PC-3 (cell line): ENCODE measurements around the gene RTN4RL2. TPM values are rescaled to one million over a fixed set of nuclear protein-coding genes. Genes with fewer than 3 reads are reported as not detected.

ENCODE experiments used
- ATAC-seq: fragments of 200-7000 bp; cut with Tn5 transposase; 2 replicates; pipeline ENCODE4 v1.9.1; 2020; ENCODE audit warnings: mild to moderate bottlenecking, moderate library complexity
- BruUV-seq: library from RNA; stranded (reverse); fragments of 400-500 nt; replicated peaks from 2 replicates; lab custom pipeline; 2021; lab: Mats Ljungman, UMichigan
- CTCF ChIA-PET: fragments of 300-600 bp; sonication (Branson Sonifier 250); formaldehyde crosslinking; loops from one replicate; lab custom pipeline; 2022; ENCODE audit warnings: antibody characterized with exemption; lab: Charles Lee
- POLR2A ChIA-PET: fragments of 300-600 bp; sonication (Branson Sonifier 250); formaldehyde crosslinking; loops from one replicate; lab custom pipeline; 2022; ENCODE audit warnings: antibody characterized with exemption; ENCODE audit not compliant: unreplicated experiment; lab: Charles Lee
- DNase-seq: peaks from one replicate; pipeline ENCODE4 v3.0.0-alpha.2; 2015
- H2AFZ ChIP-seq: fragments of 300-600 bp; sonication (generic); 2 replicates; pipeline ENCODE4 v1.6.0; 2016; ENCODE audit warnings: antibody characterized with exemption, low read length
- H3F3A ChIP-seq: fragments of 300-600 bp; sonication (generic); one replicate; pipeline ENCODE4 v1.6.0; 2017; ENCODE audit warnings: antibody characterized with exemption, low read length, control low read depth, mild to moderate bottlenecking; ENCODE audit not compliant: unreplicated experiment
- H3K27ac ChIP-seq: fragments of 300-600 bp; sonication (generic); 2 replicates; pipeline ENCODE4 v1.5.1; 2016; ENCODE audit warnings: mild to moderate bottlenecking, low read length
- H3K27me3 ChIP-seq: fragments of 300-600 bp; sonication (generic); 2 replicates; pipeline ENCODE4 v1.6.1; 2016; ENCODE audit warnings: low read length, mixed read lengths
- H3K36me3 ChIP-seq: fragments of 300-600 bp; sonication (generic); 2 replicates; pipeline ENCODE4 v1.6.1; 2016; ENCODE audit warnings: low read depth, mixed run types, low read length, mixed read lengths
- H3K4me1 ChIP-seq: fragments of 300-600 bp; sonication (generic); 2 replicates; pipeline ENCODE4 v1.5.1; 2016; ENCODE audit warnings: low read length; ENCODE audit not compliant: insufficient read depth
- H3K4me2 ChIP-seq: fragments of 300-600 bp; sonication (generic); 2 replicates; pipeline ENCODE4 v1.6.0; 2016; ENCODE audit warnings: low read length
- H3K4me3 ChIP-seq: fragments of 300-600 bp; sonication (generic); 2 replicates; pipeline ENCODE4 v1.5.1; 2016; ENCODE audit warnings: mild to moderate bottlenecking, low read length, mixed read lengths
- H3K79me2 ChIP-seq: fragments of 300-600 bp; sonication (generic); 2 replicates; pipeline ENCODE4 v1.6.1; 2017; ENCODE audit warnings: low read length, mixed read lengths
- H3K9ac ChIP-seq: fragments of 300-600 bp; sonication (generic); 2 replicates; pipeline ENCODE4 v1.6.0; 2016; ENCODE audit warnings: mild to moderate bottlenecking, low read length
- H3K9me2 ChIP-seq: fragments of 300-600 bp; sonication (generic); replicated peaks from 2 replicates; pipeline ENCODE4 v1.6.1; 2016; ENCODE audit warnings: mixed run types, low read length, mixed read lengths
- H3K9me3 ChIP-seq: fragments of 300-600 bp; sonication (generic); 2 replicates; pipeline ENCODE4 v1.6.1; 2016; ENCODE audit warnings: low read length, mixed read lengths
- H4K20me1 ChIP-seq: fragments of 300-600 bp; sonication (generic); 2 replicates; pipeline ENCODE4 v1.6.1; 2016; ENCODE audit warnings: low read length, mixed read lengths
- EZH2 ChIP-seq: fragments of 300-600 bp; sonication (generic); IDR thresholded peaks from one replicate; pipeline ENCODE4 v1.6.1; 2017; ENCODE audit warnings: antibody characterized with exemption, mild to moderate bottlenecking, low read length; ENCODE audit not compliant: unreplicated experiment
- EZH2phosphoT487 ChIP-seq: fragments of 300-600 bp; sonication (generic); IDR thresholded peaks from 2 replicates; pipeline ENCODE4 v1.6.1; 2018; ENCODE audit warnings: mild to moderate bottlenecking, antibody characterized with exemption, low read length, borderline replicate concordance
- intact Hi-C: fragments of 100-400 bp; cut with micrococcal nuclease; formaldehyde crosslinking; loops from 2 replicates; pipeline ENCODE4 v1.9.0; 2023
- total RNA-seq: library from RNA; depleted of rRNA; stranded (reverse); fragments of >200 nt; gene quantifications from 2 replicates; pipeline ENCODE4 v1.2.3, GENCODE V29; 2014
- TF ChIP-seq, protein P1 (sequence below): fragments of 300-600 bp; sonication (generic); conservative IDR thresholded peaks from 2 replicates; pipeline ENCODE4 v1.5.1; 2017; ENCODE audit warnings: antibody characterized with exemption, low read depth, mild to moderate bottlenecking, low read length

RTN4RL2 gene
- total RNA-seq, 1 experiment from 2014 or later = 3.5 TPM

DNA sequence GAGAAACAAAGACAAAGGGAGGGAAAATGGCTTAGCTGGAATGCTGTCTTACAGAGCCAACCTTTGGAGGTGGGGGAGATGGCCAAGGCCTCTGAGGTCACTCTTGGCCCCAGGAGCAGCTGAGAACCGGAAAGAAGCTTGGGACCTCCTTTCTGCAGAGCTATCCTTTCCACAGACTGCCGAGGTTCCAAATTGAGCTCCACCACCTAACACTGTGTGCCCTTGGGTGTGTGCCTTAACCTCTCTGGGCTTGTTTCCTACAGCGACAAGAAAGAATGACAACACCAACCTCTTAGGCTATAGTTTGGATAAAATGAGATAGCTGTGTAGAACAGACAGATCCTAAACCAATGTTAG, 23.2 kb downstream of the RTN4RL2 start:
- no peaks in the 10 kb centered on the region for H3F3A ChIP-seq
- H3K27me3 ChIP-seq = no peaks in the 10 kb centered on the region
- TF ChIP-seq, protein P1, sequence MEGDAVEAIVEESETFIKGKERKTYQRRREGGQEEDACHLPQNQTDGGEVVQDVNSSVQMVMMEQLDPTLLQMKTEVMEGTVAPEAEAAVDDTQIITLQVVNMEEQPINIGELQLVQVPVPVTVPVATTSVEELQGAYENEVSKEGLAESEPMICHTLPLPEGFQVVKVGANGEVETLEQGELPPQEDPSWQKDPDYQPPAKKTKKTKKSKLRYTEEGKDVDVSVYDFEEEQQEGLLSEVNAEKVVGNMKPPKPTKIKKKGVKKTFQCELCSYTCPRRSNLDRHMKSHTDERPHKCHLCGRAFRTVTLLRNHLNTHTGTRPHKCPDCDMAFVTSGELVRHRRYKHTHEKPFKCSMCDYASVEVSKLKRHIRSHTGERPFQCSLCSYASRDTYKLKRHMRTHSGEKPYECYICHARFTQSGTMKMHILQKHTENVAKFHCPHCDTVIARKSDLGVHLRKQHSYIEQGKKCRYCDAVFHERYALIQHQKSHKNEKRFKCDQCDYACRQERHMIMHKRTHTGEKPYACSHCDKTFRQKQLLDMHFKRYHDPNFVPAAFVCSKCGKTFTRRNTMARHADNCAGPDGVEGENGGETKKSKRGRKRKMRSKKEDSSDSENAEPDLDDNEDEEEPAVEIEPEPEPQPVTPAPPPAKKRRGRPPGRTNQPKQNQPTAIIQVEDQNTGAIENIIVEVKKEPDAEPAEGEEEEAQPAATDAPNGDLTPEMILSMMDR = no peak
- TF ChIP-seq EZH2 (no peak), EZH2phosphoT487 (no peak)
- no peaks in the 10 kb centered on the region for H3K36me3 ChIP-seq
- H3K4me3 ChIP-seq = no peak overlapping the region
- H3K79me2 ChIP-seq = no peaks in the 10 kb centered on the region
- intact Hi-C loops = loop anchor here (10.0 kb wide), 1 partner anchor 139 kb away; no protein-coding TSS in a partner anchor
- DNase-seq (no peak), ATAC-seq (no peak)
- no peak overlapping the region for H3K9ac ChIP-seq
- no peak overlapping the region for H3K27ac ChIP-seq
- CTCF ChIA-PET = interaction anchor here (1.3 kb wide), 1 partner anchor 10 kb away, joined by 8 read pairs; no protein-coding TSS in a partner anchor
- H3K9me2 ChIP-seq = no peaks in the 10 kb centered on the region
- no TSS peak for BruUV-seq
- H3K9me3 ChIP-seq = no peaks in the 10 kb centered on the region
- POLR2A ChIA-PET = no interaction called here
- peak overlapping the region; percentile 65 for H3K4me2 ChIP-seq
- no peaks in the 10 kb centered on the region for H3K4me1 ChIP-seq
- H2AFZ ChIP-seq = peak overlapping the region; percentile 67
- H4K20me1 ChIP-seq = no peaks in the 10 kb centered on the region

DNA sequence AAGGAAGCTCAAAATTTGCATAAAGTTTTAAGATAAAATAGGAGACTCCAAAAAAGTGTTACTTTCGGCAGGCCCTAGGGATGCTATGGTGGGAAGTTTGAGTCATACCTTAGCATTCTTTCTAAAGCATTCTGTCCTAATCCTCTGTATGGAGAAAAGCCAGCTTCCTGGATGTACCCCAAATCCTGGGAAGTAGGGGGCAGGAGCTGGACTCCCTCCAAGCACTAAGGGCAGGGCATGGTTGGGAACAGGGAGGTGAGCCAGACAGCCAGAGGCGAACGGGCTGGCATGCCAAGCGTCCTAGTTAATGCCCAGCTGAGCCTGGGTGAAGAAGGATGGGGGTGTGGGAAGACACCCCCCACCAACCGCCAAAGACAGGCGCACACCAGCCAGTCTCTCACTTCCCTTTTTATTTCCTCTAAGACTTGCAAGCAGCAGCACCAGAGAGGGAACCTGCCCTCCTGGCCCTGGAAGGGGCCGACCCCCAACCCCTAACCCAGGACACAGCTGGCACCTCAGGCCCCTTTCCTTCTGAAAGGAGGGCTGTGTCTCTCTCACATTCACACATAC, 23.9 kb downstream of the RTN4RL2 start:
- CTCF ChIA-PET = interaction anchor here (1.3 kb wide), 1 partner anchor 9 kb away, joined by 8 read pairs; no protein-coding TSS in a partner anchor
- Histone ChIP-seq H3K9me3 (no peaks in the 10 kb centered on the region), H4K20me1 (no peaks in the 10 kb centered on the region), H3F3A (no peaks in the 10 kb centered on the region), H3K27me3 (no peaks in the 10 kb centered on the region), H3K9me2 (no peaks in the 10 kb centered on the region), H3K79me2 (no peaks in the 10 kb centered on the region), H3K9ac (no peak overlapping the region), H3K36me3 (no peaks in the 10 kb centered on the region), H3K27ac (no peak overlapping the region), H3K4me3 (no peak overlapping the region), H2AFZ (no peak overlapping the region), H3K4me1 (no peaks in the 10 kb centered on the region), H3K4me2 (no peak overlapping the region)
- intact Hi-C loops = loop anchor here (10.0 kb wide), 1 partner anchor 139 kb away; no protein-coding TSS in a partner anchor
- POLR2A ChIA-PET = no interaction called here
- ATAC-seq (no peak), DNase-seq (no peak)
- TF ChIP-seq, protein P1 = no peak
- no peak for TF ChIP-seq EZH2
- no peak for TF ChIP-seq EZH2phosphoT487
- no TSS peak for BruUV-seq
